Common myeloid progenitor, CD34-positive (primary cell): ENCODE measurements around the gene CPHXL.
A peak's percentile ranks its signal among the peaks of the same experiment; 100 is the strongest.

Source experiments
- CTCF ChIA-PET: fragments of 350-600 bp; sonication (Branson Sonifier 250); formaldehyde crosslinking; loops from one replicate; lab custom pipeline; 2021; ENCODE audit warnings: antibody characterized with exemption; lab: Charles Lee
- POLR2A ChIA-PET: fragments of 350-600 bp; sonication (Branson Sonifier 250); formaldehyde crosslinking; loops from one replicate; lab custom pipeline; 2021; ENCODE audit warnings: antibody characterized with exemption; lab: Charles Lee
- DNase-seq, 3 donors: peaks; one replicate each; pipeline versions ENCODE4 v3.0.0 to v3.0.0-alpha.2; 2013
- H3K27ac ChIP-seq, 2 experiments: 1 replicate in 1 of 2; 2 replicates in 1 of 2; pipeline ENCODE4 v1.7.0; 2013; ENCODE audit warnings: inconsistent platforms in 2 of 2, low read length in 2 of 2, mild to moderate bottlenecking in 2 of 2, low read depth in 1 of 2, moderate library complexity in 1 of 2; ENCODE audit not compliant: severe bottlenecking in 2 of 2, insufficient read depth in 1 of 2, poor library complexity in 1 of 2
- H3K27me3 ChIP-seq, 5 experiments: replicated peaks in 2 of 5; 1 replicate in 3 of 5; 2 replicates in 2 of 5; pipeline versions ENCODE4 v1.6.1 to v1.7.0; 2013; ENCODE audit warnings: low read length in 4 of 5, mild to moderate bottlenecking in 2 of 5, moderate library complexity in 2 of 5, inconsistent platforms in 1 of 5; ENCODE audit not compliant: insufficient read depth in 5 of 5, control insufficient read depth in 4 of 5
- H3K36me3 ChIP-seq, 4 experiments: 1 replicate in 2 of 4; 2 replicates in 2 of 4; pipeline versions ENCODE4 v1.6.1 to v1.7.0; 2013; ENCODE audit warnings: low read length in 3 of 4, control low read depth in 1 of 4, mild to moderate bottlenecking in 1 of 4; ENCODE audit not compliant: control insufficient read depth in 4 of 4, insufficient read depth in 4 of 4
- H3K4me1 ChIP-seq, 4 experiments: 1 replicate in 3 of 4; 2 replicates in 1 of 4; pipeline versions ENCODE4 v1.6.1 to v1.7.1; 2013; ENCODE audit warnings: low read length in 3 of 4, mild to moderate bottlenecking in 3 of 4, control low read depth in 1 of 4, inconsistent platforms in 1 of 4, moderate library complexity in 1 of 4; ENCODE audit not compliant: control insufficient read depth in 4 of 4, insufficient read depth in 4 of 4; ENCODE audit errors: control extremely low read depth in 1 of 4
- H3K4me3 ChIP-seq, 7 experiments: 1 replicate in 4 of 7; 2 replicates in 3 of 7; pipeline versions ENCODE4 v1.5.1 to v1.7.0; 2013; ENCODE audit warnings: mild to moderate bottlenecking in 7 of 7, low read length in 6 of 7, moderate library complexity in 6 of 7, inconsistent platforms in 2 of 7, low read depth in 2 of 7, control low read depth in 1 of 7; ENCODE audit not compliant: insufficient read depth in 4 of 7, control insufficient read depth in 1 of 7; ENCODE audit errors: extremely low read depth in 1 of 7
- H3K9me3 ChIP-seq, 5 experiments: 1 replicate in 4 of 5; 2 replicates in 1 of 5; pipeline versions ENCODE4 v1.6.1 to v1.7.1; 2013; ENCODE audit warnings: low read length in 4 of 5, mild to moderate bottlenecking in 2 of 5, inconsistent platforms in 1 of 5, low read depth in 1 of 5, moderate library complexity in 1 of 5; ENCODE audit not compliant: control insufficient read depth in 4 of 5, insufficient read depth in 2 of 5; ENCODE audit errors: control extremely low read depth in 1 of 5
- WGBS: methylation state at CpG from one replicate; pipeline ENCODE4 v1.1.5; 2013; ENCODE audit not compliant: insufficient coverage; 5-methylcytosine and 5-hydroxymethylcytosine counted together

Gene CPHXL

GRCh38 chr16:75742424-75743047, 16.2 kb upstream of the CPHXL start:
- WGBS = no CpG with 5 or more reads among the region's 1 CpG
- Histone ChIP-seq H3K4me1 (no peaks in the 10 kb centered on the region), H3K27ac (no peak overlapping the region), H3K9me3 (peaks cover 6 to 18% (median 8%) of the 10 kb centered on the region in 5 experiments), H3K4me3 (no peak overlapping the region), H3K36me3 (no peaks in the 10 kb centered on the region), H3K27me3 (no peaks in the 10 kb centered on the region)
- ChIA-PET CTCF (no interaction called here), POLR2A (no interaction called here)
- peak in 1 of 3 donors; percentile 4 for DNase-seq

GRCh38 chr16:75733305-75734211, 7.3 kb upstream of the CPHXL start:
- no peak overlapping the region for H3K4me3 ChIP-seq

GRCh38 chr16:75732871-75733270, 6.6 kb upstream of the CPHXL start:
- 37% methylated on average over 2 of the region's 2 CpGs for WGBS
- ChIA-PET POLR2A (no interaction called here), CTCF (interaction anchor here (0.6 kb wide), 1 partner anchor 1216 kb away, joined by 3 read pairs; no protein-coding TSS in a partner anchor)
- H3K4me3 ChIP-seq = no peak overlapping the region
- no peaks in the 10 kb centered on the region for H3K36me3 ChIP-seq
- no peak for DNase-seq
- H3K27me3 ChIP-seq = no peaks in the 10 kb centered on the region
- no peaks in the 10 kb centered on the region for H3K9me3 ChIP-seq
- no peaks in the 10 kb centered on the region for H3K4me1 ChIP-seq
- H3K27ac ChIP-seq = no peak overlapping the region

More at GRCh38 chr16:75733305-75734211, 7.3 kb upstream of the CPHXL start:
- ChIA-PET POLR2A (no interaction called here), CTCF (interaction anchor here (0.5 kb wide), 1 partner anchor 210 kb away, joined by 3 read pairs; no protein-coding TSS in a partner anchor)
- no peak for DNase-seq
- 87% methylated on average over 5 of the region's 6 CpGs for WGBS
- Histone ChIP-seq H3K36me3 (no peaks in the 10 kb centered on the region), H3K27ac (no peak overlapping the region), H3K9me3 (no peaks in the 10 kb centered on the region), H3K4me1 (no peaks in the 10 kb centered on the region), H3K27me3 (no peaks in the 10 kb centered on the region)

GRCh38 chr16:75727221-75727620, 931 bp upstream of the CPHXL start:
- Histone ChIP-seq H3K27ac (no peak overlapping the region), H3K4me1 (no peaks in the 10 kb centered on the region), H3K36me3 (no peaks in the 10 kb centered on the region), H3K9me3 (no peaks in the 10 kb centered on the region), H3K4me3 (no peak overlapping the region), H3K27me3 (no peaks in the 10 kb centered on the region)
- POLR2A ChIA-PET = no interaction called here
- WGBS = no CpG with 5 or more reads among the region's 3 CpGs
- no peak for DNase-seq
- CTCF ChIA-PET = no interaction called here

- Histone ChIP-seq H3K4me1 (no peaks in the 10 kb centered on the region), H3K27ac (no peak overlapping the region), H3K36me3 (no peaks in the 10 kb centered on the region), H3K4me3 (no peak overlapping the region), H3K9me3 (peaks cover 0 to 7% (median 0%) of the 10 kb centered on the region in 5 experiments), H3K27me3 (no peaks in the 10 kb centered on the region)
- ChIA-PET CTCF (no interaction called here), POLR2A (no interaction called here)
- WGBS = 100% methylated on average over 1 of the region's 4 CpGs
- DNase-seq = no peak
Measured at GRCh38 chr16:75718452-75718851, 7.8 kb downstream of the CPHXL start.

- POLR2A ChIA-PET = no interaction called here
- H3K9me3 ChIP-seq = peaks cover 2 to 27% (median 11%) of the 10 kb centered on the region in 5 experiments
- H3K27me3 ChIP-seq = no peaks in the 10 kb centered on the region
- no peak for DNase-seq
- no peaks in the 10 kb centered on the region for H3K36me3 ChIP-seq
- CTCF ChIA-PET = no interaction called here
- no peak overlapping the region for H3K27ac ChIP-seq
- H3K4me3 ChIP-seq = no peak overlapping the region
- H3K4me1 ChIP-seq = no peaks in the 10 kb centered on the region
Measured at GRCh38 chr16:75714661-75715060, 11.6 kb downstream of the CPHXL start.

GRCh38 chr16:75710344-75710743, 15.9 kb downstream of the CPHXL start:
- H3K4me1 ChIP-seq = no peaks in the 10 kb centered on the region
- ChIA-PET CTCF (no interaction called here), POLR2A (no interaction called here)
- 100% methylated on average over 1 of the region's 2 CpGs for WGBS
- peak in 2 of 3 donors; percentile 3 to 19 for DNase-seq
- H3K36me3 ChIP-seq = no peaks in the 10 kb centered on the region
- peaks cover 2 to 28% (median 15%) of the 10 kb centered on the region in 5 experiments for H3K9me3 ChIP-seq
- H3K27ac ChIP-seq = no peak overlapping the region
- H3K4me3 ChIP-seq = no peak overlapping the region
- no peaks in the 10 kb centered on the region for H3K27me3 ChIP-seq
